ENCODE measurements around the gene RNPEPL1.

DNA sequence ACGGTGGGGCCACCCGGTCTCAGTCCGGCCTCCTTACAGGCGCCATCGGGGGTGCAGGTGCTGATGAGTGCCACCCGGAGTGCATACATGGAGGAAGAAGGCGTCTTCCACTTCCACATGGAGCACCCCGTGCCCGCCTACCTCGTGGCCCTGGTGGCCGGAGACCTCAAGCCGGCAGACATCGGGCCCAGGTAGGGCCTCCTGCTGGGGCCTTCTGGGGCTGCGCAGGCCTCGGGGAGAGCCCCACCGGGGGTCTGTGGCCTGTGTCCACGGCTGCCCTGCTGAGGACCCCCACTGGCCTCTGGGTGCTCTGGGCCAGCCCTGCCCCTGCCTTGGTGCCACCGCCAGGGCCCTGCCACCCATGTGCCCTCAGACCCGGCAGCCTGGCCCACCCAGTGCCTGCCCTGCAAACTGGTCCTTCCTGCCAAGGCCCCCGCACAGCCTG is 4.8 kb downstream of the RNPEPL1 start:
- TF ChIP-seq, protein P1, sequence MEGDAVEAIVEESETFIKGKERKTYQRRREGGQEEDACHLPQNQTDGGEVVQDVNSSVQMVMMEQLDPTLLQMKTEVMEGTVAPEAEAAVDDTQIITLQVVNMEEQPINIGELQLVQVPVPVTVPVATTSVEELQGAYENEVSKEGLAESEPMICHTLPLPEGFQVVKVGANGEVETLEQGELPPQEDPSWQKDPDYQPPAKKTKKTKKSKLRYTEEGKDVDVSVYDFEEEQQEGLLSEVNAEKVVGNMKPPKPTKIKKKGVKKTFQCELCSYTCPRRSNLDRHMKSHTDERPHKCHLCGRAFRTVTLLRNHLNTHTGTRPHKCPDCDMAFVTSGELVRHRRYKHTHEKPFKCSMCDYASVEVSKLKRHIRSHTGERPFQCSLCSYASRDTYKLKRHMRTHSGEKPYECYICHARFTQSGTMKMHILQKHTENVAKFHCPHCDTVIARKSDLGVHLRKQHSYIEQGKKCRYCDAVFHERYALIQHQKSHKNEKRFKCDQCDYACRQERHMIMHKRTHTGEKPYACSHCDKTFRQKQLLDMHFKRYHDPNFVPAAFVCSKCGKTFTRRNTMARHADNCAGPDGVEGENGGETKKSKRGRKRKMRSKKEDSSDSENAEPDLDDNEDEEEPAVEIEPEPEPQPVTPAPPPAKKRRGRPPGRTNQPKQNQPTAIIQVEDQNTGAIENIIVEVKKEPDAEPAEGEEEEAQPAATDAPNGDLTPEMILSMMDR (conservative IDR thresholded peaks at IDR 0.05; ENCODE audit: low read depth in 2 of 2), result no peak
- TF ChIP-seq ZNF331 (CRISPR knock-in tag; IDR thresholded peaks at IDR 0.05; ENCODE audit: low read depth) (no peak), EZH2phosphoT487 (IDR thresholded peaks at IDR 0.05; ENCODE audit: unreplicated experiment) (no peak), EZH2 (IDR thresholded peaks at IDR 0.05; ENCODE audit: low read depth, unreplicated experiment) (no peak), ZNF114 (CRISPR knock-in tag; IDR thresholded peaks at IDR 0.05) (no peak)
- TF ChIP-seq, protein P2, sequence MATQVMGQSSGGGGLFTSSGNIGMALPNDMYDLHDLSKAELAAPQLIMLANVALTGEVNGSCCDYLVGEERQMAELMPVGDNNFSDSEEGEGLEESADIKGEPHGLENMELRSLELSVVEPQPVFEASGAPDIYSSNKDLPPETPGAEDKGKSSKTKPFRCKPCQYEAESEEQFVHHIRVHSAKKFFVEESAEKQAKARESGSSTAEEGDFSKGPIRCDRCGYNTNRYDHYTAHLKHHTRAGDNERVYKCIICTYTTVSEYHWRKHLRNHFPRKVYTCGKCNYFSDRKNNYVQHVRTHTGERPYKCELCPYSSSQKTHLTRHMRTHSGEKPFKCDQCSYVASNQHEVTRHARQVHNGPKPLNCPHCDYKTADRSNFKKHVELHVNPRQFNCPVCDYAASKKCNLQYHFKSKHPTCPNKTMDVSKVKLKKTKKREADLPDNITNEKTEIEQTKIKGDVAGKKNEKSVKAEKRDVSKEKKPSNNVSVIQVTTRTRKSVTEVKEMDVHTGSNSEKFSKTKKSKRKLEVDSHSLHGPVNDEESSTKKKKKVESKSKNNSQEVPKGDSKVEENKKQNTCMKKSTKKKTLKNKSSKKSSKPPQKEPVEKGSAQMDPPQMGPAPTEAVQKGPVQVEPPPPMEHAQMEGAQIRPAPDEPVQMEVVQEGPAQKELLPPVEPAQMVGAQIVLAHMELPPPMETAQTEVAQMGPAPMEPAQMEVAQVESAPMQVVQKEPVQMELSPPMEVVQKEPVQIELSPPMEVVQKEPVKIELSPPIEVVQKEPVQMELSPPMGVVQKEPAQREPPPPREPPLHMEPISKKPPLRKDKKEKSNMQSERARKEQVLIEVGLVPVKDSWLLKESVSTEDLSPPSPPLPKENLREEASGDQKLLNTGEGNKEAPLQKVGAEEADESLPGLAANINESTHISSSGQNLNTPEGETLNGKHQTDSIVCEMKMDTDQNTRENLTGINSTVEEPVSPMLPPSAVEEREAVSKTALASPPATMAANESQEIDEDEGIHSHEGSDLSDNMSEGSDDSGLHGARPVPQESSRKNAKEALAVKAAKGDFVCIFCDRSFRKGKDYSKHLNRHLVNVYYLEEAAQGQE (IDR thresholded peaks at IDR 0.05; ENCODE audit: unreplicated experiment), result no peak
